Testis (tissue), 2 donors: Measurements from ENCODE around the gene CBLN2.

Experiments
- CTCF ChIP-seq, 3 experiments: fragments of 450-650 bp in 2 of 3; fragments of 200-600 bp in 1 of 3; sonication (generic) in 1 of 3; IDR thresholded peaks; one replicate each; pipeline ENCODE4 v1.5.1; 2016 to 2019; ENCODE audit warnings: antibody characterized with exemption in 3 of 3, mild to moderate bottlenecking in 2 of 3, moderate library complexity in 1 of 3
- POLR2A ChIP-seq: fragments of 450-650 bp; IDR thresholded peaks from one replicate; pipeline ENCODE4 v1.6.1; 2017; ENCODE audit warnings: antibody characterized with exemption, mild to moderate bottlenecking, moderate library complexity

- no peak for TF ChIP-seq CTCF (IDR thresholded peaks at IDR 0.05)
- no peak for TF ChIP-seq POLR2A
Observed at GRCh38 chr18:72502671-72503431, 41.3 kb downstream of the CBLN2 start.
